Mucosa of descending colon (tissue), 3 donors: ENCODE data around the gene ZCCHC2. TPM values are rescaled to one million over a fixed set of nuclear protein-coding genes. Genes with fewer than 3 reads are reported as not detected.
A peak's percentile ranks its signal among the peaks of the same experiment; 100 is the strongest.

ENCODE experiments used
- ATAC-seq: fragments of 200-7000 bp; cut with Tn5 transposase; one replicate; pipeline ENCODE4 v1.9.1; 2020; ENCODE audit warnings: mild to moderate bottlenecking, moderate library complexity
- DNase-seq, 3 donors: peaks; one replicate each; pipeline ENCODE4 v3.0.0-alpha.2; 2020
- H3K36me3 ChIP-seq: fragments of 200-600 bp; one replicate; pipeline ENCODE4 v1.8.0; 2021; ENCODE audit warnings: low read depth, mild to moderate bottlenecking
- H3K4me1 ChIP-seq: fragments of 200-600 bp; one replicate; pipeline ENCODE4 v1.8.0; 2021; ENCODE audit warnings: low read depth, mild to moderate bottlenecking
- H3K4me3 ChIP-seq: fragments of 200-600 bp; one replicate; pipeline ENCODE4 v1.8.0; 2021; ENCODE audit warnings: mild to moderate bottlenecking
- H3K9me3 ChIP-seq: fragments of 200-600 bp; one replicate; pipeline ENCODE4 v1.8.0; 2021; ENCODE audit warnings: mild to moderate bottlenecking
- CTCF ChIP-seq: fragments of 200-600 bp; IDR thresholded peaks from one replicate; pipeline ENCODE4 v1.8.0; 2022; ENCODE audit warnings: antibody characterized with exemption, mild to moderate bottlenecking
- intact Hi-C, 2 donors: fragments of 100-400 bp; cut with DNase I in 1 of 2; cut with micrococcal nuclease in 1 of 2; formaldehyde crosslinking; loops; one replicate each; pipeline versions ENCODE4 v1.11.0 to v1.11.1; 2022; cut with DNase I, micrococcal nuclease
- total RNA-seq, 3 donors: library from RNA; stranded (reverse); fragmentation: NEBNext Ultra II Directional in 2 of 3; extraction: Animal tissue kit (Norgen Biotek cat#: 25700) in 2 of 3; gene quantifications; one replicate each; pipeline versions ENCODE4 v1.2.1 to v1.2.4, GENCODE V29; 2021 to 2023
- donor health status: DM: no; HTN: no; CAD: no; lungs with moderate emphysema.
- donor health status: DM: no; HTN: no; CAD: no.
- donor health status: DM: no; HTN: yes; CAD: no.

ZCCHC2 gene
- total RNA-seq, 3 donors from 2014 or later: 22.2 to 27.5 (median 26.0) TPM

- H3K4me1 ChIP-seq: no peaks in the 10 kb centered on the region
- H3K4me3 ChIP-seq: no peak overlapping the region
- H3K36me3 ChIP-seq: no peaks in the 10 kb centered on the region
- DNase-seq (peak in 1 of 3 donors; percentile 77), ATAC-seq (peak; percentile 95)
- no peak for TF ChIP-seq CTCF
- intact Hi-C loops: no loop called here
- H3K9me3 ChIP-seq: no peaks in the 10 kb centered on the region
Measured at GRCh38 chr18:62486290-62486964, 36.4 kb upstream of the ZCCHC2 start.

GRCh38 chr18:62487161-62487560, 35.7 kb upstream of the ZCCHC2 start:
- H3K9me3 ChIP-seq: no peaks in the 10 kb centered on the region
- ATAC-seq (no peak), DNase-seq (no peak)
- no peaks in the 10 kb centered on the region for H3K4me1 ChIP-seq
- intact Hi-C loops: no loop called here
- TF ChIP-seq CTCF: no peak
- H3K4me3 ChIP-seq: no peak overlapping the region
- no peaks in the 10 kb centered on the region for H3K36me3 ChIP-seq

- H3K36me3 ChIP-seq: no peaks in the 10 kb centered on the region
- no peak overlapping the region for H3K4me3 ChIP-seq
- no peak for DNase-seq
- ATAC-seq: no peak
- H3K4me1 ChIP-seq: no peaks in the 10 kb centered on the region
- intact Hi-C loops: no loop called here
- no peaks in the 10 kb centered on the region for H3K9me3 ChIP-seq
- no peak for TF ChIP-seq CTCF
Measured at GRCh38 chr18:62490967-62491695, 31.7 kb upstream of the ZCCHC2 start.

GRCh38 chr18:62493033-62493862, 29.6 kb upstream of the ZCCHC2 start:
- intact Hi-C loops: no loop called here
- Histone ChIP-seq H3K9me3 (no peaks in the 10 kb centered on the region), H3K4me1 (no peaks in the 10 kb centered on the region), H3K4me3 (no peak overlapping the region), H3K36me3 (no peaks in the 10 kb centered on the region)
- ATAC-seq (no peak), DNase-seq (no peak)
- no peak for TF ChIP-seq CTCF

GRCh38 chr18:62494764-62495163, 28.1 kb upstream of the ZCCHC2 start:
- Histone ChIP-seq H3K4me1 (no peaks in the 10 kb centered on the region), H3K4me3 (no peak overlapping the region), H3K36me3 (no peaks in the 10 kb centered on the region), H3K9me3 (no peaks in the 10 kb centered on the region)
- ATAC-seq: no peak
- DNase-seq: no peak
- intact Hi-C loops: no loop called here
- TF ChIP-seq CTCF: no peak
